Measurements from ENCODE around the gene HPCAL1. TPM values are rescaled to one million over a fixed set of nuclear protein-coding genes. Genes with fewer than 3 reads are reported as not detected.

The HPCAL1 gene
- total and polyA plus RNA-seq, 2 of the 4 experiments (the other 2 are of a cell fraction): 8.2 to 33.7 TPM

DNA sequence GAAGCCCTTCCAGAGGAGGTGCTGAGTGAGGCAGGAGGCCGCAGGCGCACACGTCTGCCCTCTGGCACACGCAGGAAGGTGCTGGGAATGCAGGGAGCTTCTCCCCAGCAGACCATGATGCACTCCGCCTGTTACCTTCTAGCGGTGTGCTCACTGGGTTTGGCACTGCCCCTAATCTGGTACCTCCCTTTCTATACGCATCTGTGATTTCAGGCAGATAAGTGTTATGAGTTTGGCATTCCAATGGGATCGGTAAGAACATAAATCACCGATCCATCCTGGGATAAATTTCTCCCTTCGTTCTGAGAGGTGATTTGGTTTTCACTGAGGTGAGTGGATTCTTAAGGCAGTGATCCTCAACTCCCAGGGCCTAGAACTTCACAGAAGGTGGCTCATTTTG is 110.8 kb downstream of the HPCAL1 start:
- dilution Hi-C loops (cut with HindIII; ENCODE audit: low sequenced_read_pairs, unreplicated experiment): no loop called here
- peak overlapping the region; percentile 10; the same call in 1 of the 2 replicates for H3K4ac ChIP-seq (ENCODE audit: low read depth, low read length)
- H3K36me3 ChIP-seq (ENCODE audit: control insufficient read depth, insufficient read depth, low read length): no peaks in the 10 kb centered on the region
- peaks cover 0 to 10% of the 10 kb centered on the region in 2 experiments; a peak in 1 of 4 replicates for H3K79me1 ChIP-seq (ENCODE audit: low read depth in 1 of 2, low read length in 2 of 2)
- H4K8ac ChIP-seq (ENCODE audit: low read depth in 2 of 2, low read length in 2 of 2): no peak overlapping the region
- no peak overlapping the region for H2AFZ ChIP-seq (replicated peaks; ENCODE audit: low read length, poor library complexity)
- no peak for DNase-seq
- no peak overlapping the region for H3K9ac ChIP-seq (ENCODE audit: low read depth, low read length)
- H2AK9ac ChIP-seq (replicated peaks; ENCODE audit: low read depth, low read length, poor library complexity): peak overlapping the region; percentile 48
- no peak overlapping the region for H3K4me3 ChIP-seq (ENCODE audit: insufficient read depth, low read depth, low read length)
- POLR2A ChIA-PET (ENCODE audit: unreplicated experiment): no interaction called here
- H3K4me1 ChIP-seq (ENCODE audit: control insufficient read depth, insufficient read depth, low read length): peaks cover 4% of the 10 kb centered on the region; the same call in 1 of the 2 replicates
- H2AK5ac ChIP-seq (ENCODE audit: low read depth, low read length): peak overlapping the region; percentile 64; the same call in 1 of the 2 replicates
- H4K91ac ChIP-seq (ENCODE audit: insufficient read depth, low read depth, low read length): no peak overlapping the region
- no peak overlapping the region for H2BK120ac ChIP-seq (ENCODE audit: low read depth, low read length)
- no peak overlapping the region for H3K14ac ChIP-seq (replicated peaks; ENCODE audit: low read depth, low read length)
- no peak overlapping the region for H3K4me2 ChIP-seq (ENCODE audit: low read depth, low read length)
- no peaks in the 10 kb centered on the region for H3K27me3 ChIP-seq (ENCODE audit: control insufficient read depth, insufficient read depth, low read length)
- no peaks in the 10 kb centered on the region for H3K9me3 ChIP-seq (ENCODE audit: control insufficient read depth, insufficient read depth, low read length)
- peaks cover 11% of the 10 kb centered on the region; the same call in 1 of the 2 replicates for H4K20me1 ChIP-seq (ENCODE audit: insufficient read depth, low read length)
- WGBS, 2 experiments (ENCODE audit: extremely low coverage in 2 of 2, insufficient read length in 1 of 2): 84% methylated on average over 5 of the region's 10 CpGs; no CpG with 5 or more reads in 1 of the 2 experiments
- peak overlapping the region; percentile 26; the same call in 1 of the 3 replicates for H2BK15ac ChIP-seq (ENCODE audit: low read depth, low read length)
- H3K56ac ChIP-seq (ENCODE audit: extremely low read depth, insufficient read depth, low read length): no peak overlapping the region
- H3K23ac ChIP-seq (ENCODE audit: low read depth, low read length): no peak overlapping the region
- BruUV-seq (replicated peaks): no TSS peak
- CTCF ChIA-PET: interaction anchor here (0.6 kb wide), 1 partner anchor 184 kb away, joined by 5 read pairs; no protein-coding TSS in a partner anchor
- no peak overlapping the region for H2BK5ac ChIP-seq (ENCODE audit: low read depth, low read length, poor library complexity, severe bottlenecking)
- no peak overlapping the region for H2BK20ac ChIP-seq (ENCODE audit: low read depth, low read length)
- H3K9me1 ChIP-seq (ENCODE audit: insufficient read depth, low read length): peaks cover 10% of the 10 kb centered on the region; the same call in 1 of the 2 replicates
- intact Hi-C loops (cut with micrococcal nuclease): no loop called here
- in situ Hi-C loops (cut with MboI; ENCODE audit: low sequenced_read_pairs): no loop called here
- no peak overlapping the region for H3K18ac ChIP-seq (ENCODE audit: low read depth, low read length)
- no peak overlapping the region for H3K27ac ChIP-seq (ENCODE audit: insufficient read depth, low read length)
- no peak overlapping the region for H4K5ac ChIP-seq (ENCODE audit: low read depth, low read length)
- TF ChIP-seq CEBPB (IDR thresholded peaks at IDR 0.05; ENCODE audit: low read depth, low read length): no peak
- TF ChIP-seq RCOR1 (IDR thresholded peaks at IDR 0.05; ENCODE audit: insufficient replicate concordance, low read length): no peak
- no peak for TF ChIP-seq MAZ (IDR thresholded peaks at IDR 0.05; ENCODE audit: borderline replicate concordance, low read depth, low read length)
- TF ChIP-seq MXI1 (IDR thresholded peaks at IDR 0.05; ENCODE audit: borderline replicate concordance, low read depth, low read length): no peak
- ATAC-seq (ENCODE audit: low read depth): no peak
